Ovary (tissue), 9 donors: ENCODE results near the gene PDK1. TPM values are rescaled to one million over a fixed set of nuclear protein-coding genes. Genes with fewer than 3 reads are reported as not detected.

Source experiments
- DNase-seq, 5 donors: peaks; one replicate each; pipeline ENCODE4 v3.0.0-alpha.2; 2019 to 2020
- H3K27ac ChIP-seq, 2 donors: fragments of 200-600 bp; one replicate each; pipeline versions ENCODE4 v1.5.1 to v1.8.0; 2019 to 2022
- H3K27me3 ChIP-seq: fragments of 200-600 bp; one replicate; pipeline ENCODE4 v1.8.0; 2022
- H3K36me3 ChIP-seq: fragments of 200-600 bp; sonication (generic); one replicate; pipeline ENCODE4 v1.5.1; 2019
- H3K4me1 ChIP-seq: one replicate; pipeline ENCODE4 v1.8.1; 2013; ENCODE audit warnings: mild to moderate bottlenecking, moderate library complexity; ENCODE audit not compliant: insufficient read depth
- H3K4me3 ChIP-seq: fragments of 200-600 bp; sonication (generic); one replicate; pipeline ENCODE4 v1.5.1; 2017
- H3K9me3 ChIP-seq, 2 donors: fragments of 200-600 bp in 1 of 2; sonication (generic) in 1 of 2; one replicate each; pipeline versions ENCODE4 v1.5.1 to v1.8.1; 2013 to 2019; ENCODE audit warnings: mild to moderate bottlenecking in 1 of 2, moderate library complexity in 1 of 2
- EP300 ChIP-seq: sonication (generic); formaldehyde crosslinking; IDR thresholded peaks from one replicate; pipeline ENCODE4 v1.6.1; 2017; ENCODE audit warnings: antibody characterized with exemption
- POLR2A ChIP-seq: fragments of 450-650 bp; IDR thresholded peaks from one replicate; pipeline ENCODE4 v1.6.1; 2017; ENCODE audit warnings: antibody characterized with exemption, mild to moderate bottlenecking, moderate library complexity
- WGBS, 3 donors: extraction: QIAGEN DNeasy Blood & Tissue Kit in 1 of 3; methylation state at CpG; one replicate each; pipeline versions ENCODE4 v1.1.5 to v1.1.7; 2013 to 2017; 5-methylcytosine and 5-hydroxymethylcytosine counted together
- intact Hi-C, 4 donors: fragments of 100-400 bp; cut with DNase I; formaldehyde crosslinking; loops; one replicate each; pipeline versions ENCODE4 v1.11.0 to v1.15.1; 2022 to 2023
- polyA plus RNA-seq, 2 donors: library from polyadenylated mRNA; stranded (reverse); fragments of 200-250 nt in 1 of 2; fragments of 350-450 nt in 1 of 2; fragmentation: Illumina TruSeq in 1 of 2; extraction: RNeasy Lipid Tissue Mini Kit (QIAGEN cat#74804) in 1 of 2; gene quantifications; one replicate each; pipeline ENCODE4 v1.2.3, GENCODE V29; 2013 to 2014
- total RNA-seq, 7 donors: library from RNA; depleted of rRNA in 2 of 7; stranded (reverse); fragments of >200 nt in 2 of 7; fragmentation: NEBNext Ultra II Directional in 3 of 7; extraction: Animal tissue kit (Norgen Biotek cat#: 25700) in 3 of 7; gene quantifications; one replicate each; pipeline versions ENCODE4 v1.1.0 to v1.2.4, GENCODE V29; 2016 to 2023
- TF ChIP-seq, protein P1 (sequence below), 3 donors: fragments of 450-650 bp in 2 of 3; fragments of 200-600 bp in 1 of 3; IDR thresholded peaks; one replicate each; pipeline versions ENCODE4 v1.5.1 to v1.8.0; 2016 to 2022; ENCODE audit warnings: antibody characterized with exemption in 3 of 3, mild to moderate bottlenecking in 1 of 3
- donor health status: DM: no; HTN: no; CAD: no; lungs with moderate emphysema.
- donor health status: DM: no; HTN: no; CAD: no.
- donor health status: Bipolar disorder and iron deficiency.
- donor health status: DM: yes; HTN: yes; CAD: no.
- donor health status: DM: no; HTN: no; CAD: no.
- donor health status: DM: yes; HTN: yes; CAD: no.

PDK1 gene
- total and polyA plus RNA-seq, 9 donors: 5.1 to 53.0 (median 20.9) TPM

DNA sequence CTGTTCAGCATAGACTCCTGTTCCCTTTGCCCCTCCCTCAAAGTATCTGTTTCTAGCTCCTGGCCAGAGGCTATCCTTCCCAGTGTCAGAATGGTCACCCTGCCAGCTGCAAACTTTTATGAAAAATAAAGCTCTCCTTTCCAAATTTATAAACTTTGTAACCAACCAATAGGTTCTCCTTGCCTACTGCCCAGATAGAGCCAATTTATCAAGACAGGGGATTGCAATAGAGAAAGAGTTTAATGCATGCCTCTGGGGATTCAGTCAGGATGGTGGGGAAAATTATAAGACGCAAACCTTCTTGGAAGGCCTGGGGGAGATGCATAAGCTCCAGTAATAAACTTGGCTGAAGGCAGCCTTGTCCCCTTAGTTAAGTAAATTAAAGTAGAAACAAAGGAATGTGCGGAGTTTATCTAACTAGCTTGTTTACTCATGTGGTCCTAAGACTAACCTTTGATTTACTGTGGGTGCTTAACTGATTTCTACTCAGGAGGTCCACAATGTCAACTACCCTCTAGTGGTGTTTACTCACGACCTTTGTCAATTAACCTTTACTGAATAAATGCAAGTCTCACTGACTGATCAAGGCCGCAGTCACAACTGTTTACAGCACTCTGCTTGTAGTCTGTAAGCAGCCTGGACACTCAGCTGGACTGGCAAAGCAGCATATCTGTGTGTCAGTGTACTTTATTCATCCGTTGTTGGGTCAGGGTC, 42.9 kb upstream of the PDK1 start:
- WGBS, 3 donors: 89 to 94% (median 91%) methylated on average over 5 of the region's 5 CpGs
- Histone ChIP-seq H3K4me1 (no peaks in the 10 kb centered on the region), H3K36me3 (no peaks in the 10 kb centered on the region), H3K27ac (no peak overlapping the region), H3K27me3 (no peaks in the 10 kb centered on the region), H3K9me3 (peaks cover 0 to 3% of the 10 kb centered on the region in 2 donors), H3K4me3 (no peak overlapping the region)
- DNase-seq: no peak
- intact Hi-C loops: no loop called here
- TF ChIP-seq EP300 (no peak), POLR2A (no peak)
- TF ChIP-seq, protein P1, sequence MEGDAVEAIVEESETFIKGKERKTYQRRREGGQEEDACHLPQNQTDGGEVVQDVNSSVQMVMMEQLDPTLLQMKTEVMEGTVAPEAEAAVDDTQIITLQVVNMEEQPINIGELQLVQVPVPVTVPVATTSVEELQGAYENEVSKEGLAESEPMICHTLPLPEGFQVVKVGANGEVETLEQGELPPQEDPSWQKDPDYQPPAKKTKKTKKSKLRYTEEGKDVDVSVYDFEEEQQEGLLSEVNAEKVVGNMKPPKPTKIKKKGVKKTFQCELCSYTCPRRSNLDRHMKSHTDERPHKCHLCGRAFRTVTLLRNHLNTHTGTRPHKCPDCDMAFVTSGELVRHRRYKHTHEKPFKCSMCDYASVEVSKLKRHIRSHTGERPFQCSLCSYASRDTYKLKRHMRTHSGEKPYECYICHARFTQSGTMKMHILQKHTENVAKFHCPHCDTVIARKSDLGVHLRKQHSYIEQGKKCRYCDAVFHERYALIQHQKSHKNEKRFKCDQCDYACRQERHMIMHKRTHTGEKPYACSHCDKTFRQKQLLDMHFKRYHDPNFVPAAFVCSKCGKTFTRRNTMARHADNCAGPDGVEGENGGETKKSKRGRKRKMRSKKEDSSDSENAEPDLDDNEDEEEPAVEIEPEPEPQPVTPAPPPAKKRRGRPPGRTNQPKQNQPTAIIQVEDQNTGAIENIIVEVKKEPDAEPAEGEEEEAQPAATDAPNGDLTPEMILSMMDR (IDR thresholded peaks at IDR 0.05): no peak

DNA sequence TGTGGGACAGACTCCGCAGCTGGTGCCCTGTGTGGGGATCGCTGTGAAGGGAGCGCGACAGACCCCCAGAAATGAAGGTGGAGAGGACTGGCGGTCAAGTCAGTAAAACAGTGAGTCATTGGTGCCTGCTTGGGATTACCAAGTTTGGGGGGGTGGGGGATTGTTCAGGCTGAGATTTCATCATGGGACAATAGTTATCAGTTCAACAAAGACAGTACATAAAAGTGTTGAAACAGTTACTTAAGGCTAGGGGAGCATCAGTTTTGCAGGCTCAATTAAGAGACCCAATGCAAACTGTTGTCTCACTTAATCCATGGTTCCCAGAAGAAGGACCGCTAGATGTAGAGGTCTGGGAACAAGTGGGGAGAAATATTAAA, 42.4 kb upstream of the PDK1 start:
- peaks cover 0 to 3% of the 10 kb centered on the region in 2 donors for H3K9me3 ChIP-seq
- WGBS, 3 donors: 87 to 94% (median 91%) methylated on average over 6 of the region's 6 CpGs
- H3K4me3 ChIP-seq: no peak overlapping the region
- intact Hi-C loops: no loop called here
- TF ChIP-seq POLR2A (no peak), EP300 (no peak)
- TF ChIP-seq, protein P1 (IDR thresholded peaks at IDR 0.05): no peak
- no peak overlapping the region for H3K27ac ChIP-seq
- no peak for DNase-seq
- no peaks in the 10 kb centered on the region for H3K27me3 ChIP-seq
- no peaks in the 10 kb centered on the region for H3K36me3 ChIP-seq
- H3K4me1 ChIP-seq: no peaks in the 10 kb centered on the region

DNA sequence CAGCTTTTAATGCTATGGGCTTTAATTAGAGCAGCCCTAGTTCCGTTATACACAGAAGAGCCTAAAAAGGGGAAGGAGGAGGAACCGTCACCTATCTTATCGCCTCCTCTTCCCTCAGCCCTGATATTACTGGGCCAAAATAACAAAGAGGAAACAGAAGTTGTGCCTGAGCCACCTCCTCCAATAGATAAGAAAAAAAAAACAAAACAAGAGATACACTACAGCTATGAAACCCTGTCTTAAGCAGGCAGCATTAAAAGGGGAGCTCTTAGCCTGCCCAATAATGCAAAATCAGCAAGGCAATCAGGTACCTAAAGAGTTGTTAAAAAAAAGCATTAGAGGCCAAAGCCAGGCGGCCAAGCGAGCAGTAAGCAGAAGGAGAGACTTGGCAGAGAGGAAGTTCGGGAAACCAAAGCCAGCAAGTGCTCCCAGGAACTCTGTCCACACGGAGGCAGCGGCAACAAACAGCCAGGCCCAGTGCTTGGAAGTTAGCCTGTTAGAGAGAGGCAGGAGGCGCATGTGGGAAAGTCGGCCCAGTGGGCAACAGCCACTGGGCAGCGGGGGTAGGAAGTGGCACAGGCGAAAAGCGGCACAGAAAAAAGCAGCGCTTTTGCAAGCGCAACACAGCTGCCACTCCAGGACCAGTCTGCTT, 41.8 kb upstream of the PDK1 start:
- intact Hi-C loops: no loop called here
- no peaks in the 10 kb centered on the region for H3K27me3 ChIP-seq
- H3K9me3 ChIP-seq: peaks cover 0 to 3% of the 10 kb centered on the region in 2 donors
- no peaks in the 10 kb centered on the region for H3K36me3 ChIP-seq
- TF ChIP-seq POLR2A: no peak
- TF ChIP-seq EP300: no peak
- TF ChIP-seq, protein P1 (IDR thresholded peaks at IDR 0.05): no peak
- WGBS, 3 donors: 70 to 87% (median 73%) methylated on average over 15 of the region's 15 CpGs
- H3K27ac ChIP-seq: no peak overlapping the region
- DNase-seq: no peak
- no peaks in the 10 kb centered on the region for H3K4me1 ChIP-seq
- H3K4me3 ChIP-seq: no peak overlapping the region

DNA sequence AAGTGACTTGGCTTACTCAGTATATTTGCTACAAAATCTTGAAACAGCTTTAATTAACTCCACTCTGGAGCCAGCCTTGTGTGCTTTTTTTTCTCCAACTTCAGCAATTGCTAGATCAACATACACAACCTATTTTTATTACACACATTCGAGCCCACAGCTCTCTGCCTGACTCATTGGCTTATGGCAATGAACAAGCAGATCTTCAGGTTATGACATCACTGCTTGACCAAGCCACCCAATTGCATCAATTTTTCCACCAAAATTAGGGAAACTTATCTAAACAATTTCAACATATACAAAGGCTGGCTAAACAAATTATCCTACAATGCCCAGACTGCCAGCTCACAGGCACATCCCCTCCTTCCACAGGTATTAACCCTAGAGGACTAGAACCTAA, 39.6 kb upstream of the PDK1 start:
- Histone ChIP-seq H3K36me3 (no peaks in the 10 kb centered on the region), H3K9me3 (peaks cover 0 to 3% of the 10 kb centered on the region in 2 donors), H3K4me1 (no peaks in the 10 kb centered on the region), H3K27ac (no peak overlapping the region), H3K4me3 (no peak overlapping the region), H3K27me3 (no peaks in the 10 kb centered on the region)
- TF ChIP-seq POLR2A: no peak
- TF ChIP-seq, protein P1 (IDR thresholded peaks at IDR 0.05): no peak
- 52 to 71% (median 68%) methylated on average over 1 of the region's 1 CpG for WGBS, 3 donors
- DNase-seq: no peak
- intact Hi-C loops: no loop called here
